Measurements from ENCODE around the gene SH2D4B. TPM values are rescaled to one million over a fixed set of nuclear protein-coding genes. Genes with fewer than 3 reads are reported as not detected.

The SH2D4B gene
- total and polyA plus RNA-seq, 2 of the 13 experiments (the other 11 are each of a cell fraction or from before 2014, with no cell fraction given) = not detected

DNA sequence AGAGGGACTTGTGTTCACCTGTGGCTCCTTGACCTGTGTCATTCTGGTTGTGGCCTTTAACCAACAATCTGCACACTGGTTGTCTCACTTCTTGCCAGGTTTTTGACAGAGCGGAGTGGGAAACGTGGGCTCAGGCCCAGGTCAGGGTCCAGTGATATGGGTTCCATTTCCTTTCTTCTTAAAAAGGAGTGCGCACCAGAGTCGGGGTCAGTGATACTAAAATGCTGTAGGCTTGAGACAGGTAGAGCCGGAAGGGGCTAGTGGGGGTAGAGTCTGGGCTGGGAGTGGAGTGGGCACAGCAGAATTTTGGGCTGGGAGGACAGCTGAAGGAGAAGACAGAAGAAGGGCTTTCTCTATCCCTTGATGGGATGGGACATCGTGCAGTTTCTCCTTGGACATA lies 61.2 kb downstream of the SH2D4B start:
- Histone ChIP-seq H2AFZ (ENCODE audit: low read length) (no peak overlapping the region), H3K36me3 (replicated peaks in 1 of 2; ENCODE audit: control insufficient read depth in 1 of 2, insufficient read depth in 2 of 2, low read length in 2 of 2) (no peaks in the 10 kb centered on the region), H3K4me3 (replicated peaks in 1 of 3; ENCODE audit: insufficient read depth in 1 of 3, low read depth in 2 of 3, low read length in 3 of 3) (no peak overlapping the region), H3K4me1 (ENCODE audit: insufficient read depth, low read length) (no peaks in the 10 kb centered on the region), H3K79me2 (ENCODE audit: insufficient read depth, low read length) (no peaks in the 10 kb centered on the region), H3K4me2 (ENCODE audit: low read depth, low read length) (no peak overlapping the region), H4K20me1 (ENCODE audit: insufficient read depth, low read length) (no peaks in the 10 kb centered on the region), H3K27me3 (ENCODE audit: control insufficient read depth in 1 of 2, insufficient read depth in 2 of 2, low read length in 2 of 2) (peaks cover 0 to 3% of the 10 kb centered on the region in 2 experiments; a peak in 2 of 5 replicates), H3K9me3 (ENCODE audit: low read length) (no peaks in the 10 kb centered on the region), H3K27ac (ENCODE audit: extremely low read length, insufficient read depth, low read length) (no peak overlapping the region), H3K9ac (ENCODE audit: insufficient read depth, low read depth, low read length) (no peak overlapping the region)
- WGBS (ENCODE audit: low lambda C conversion rate) = 56% methylated on average over 6 of the region's 6 CpGs
- CTCF ChIA-PET (ENCODE audit: low intra/inter-chr PET ratio, low total read pairs) = no interaction called here
- no TSS peak for BruUV-seq (replicated peaks)
- POLR2A ChIA-PET = interaction anchor here (0.5 kb wide), 1 partner anchor 192 kb away, joined by 4 read pairs; no protein-coding TSS in a partner anchor
- FAIRE-seq (no peak), DNase-seq (ENCODE audit: low spot score) (no peak), ATAC-seq (no peak)
- TF ChIP-seq SSRP1 (CRISPR knock-in tag; IDR thresholded peaks at IDR 0.05) (no peak), ZNF569 (CRISPR knock-in tag; IDR thresholded peaks at IDR 0.05; ENCODE audit: borderline replicate concordance) (no peak), PHF21A (CRISPR knock-in tag; IDR thresholded peaks at IDR 0.05) (no peak), ISX (CRISPR knock-in tag; conservative IDR thresholded peaks at IDR 0.05) (no peak), ZNF607 (CRISPR knock-in tag; IDR thresholded peaks at IDR 0.05; ENCODE audit: borderline replicate concordance) (no peak), SRSF4 (IDR thresholded peaks at IDR 0.05; ENCODE audit: low read depth, low read length, poor library complexity, severe bottlenecking) (no peak), SETDB1 (CRISPR knock-in tag; IDR thresholded peaks at IDR 0.05; ENCODE audit: borderline replicate concordance) (no peak), HOXA5 (CRISPR knock-in tag; IDR thresholded peaks at IDR 0.05) (no peak), IKZF4 (CRISPR knock-in tag; IDR thresholded peaks at IDR 0.05; ENCODE audit: borderline replicate concordance, low read depth, not compliant biosample characterization) (no peak), NPAS2 (CRISPR knock-in tag; IDR thresholded peaks at IDR 0.05; ENCODE audit: borderline replicate concordance) (no peak), ZZZ3 (CRISPR knock-in tag; IDR thresholded peaks at IDR 0.05; ENCODE audit: borderline replicate concordance) (no peak), ZNF550 (CRISPR knock-in tag; IDR thresholded peaks at IDR 0.05; ENCODE audit: borderline replicate concordance) (no peak), ZNF704 (CRISPR knock-in tag; IDR thresholded peaks at IDR 0.05; ENCODE audit: borderline replicate concordance) (no peak), ZNF382 (CRISPR knock-in tag; IDR thresholded peaks at IDR 0.05; ENCODE audit: borderline replicate concordance) (no peak), ZNF570 (CRISPR knock-in tag; IDR thresholded peaks at IDR 0.05; ENCODE audit: borderline replicate concordance) (no peak)
- TF ChIP-seq, protein P1, sequence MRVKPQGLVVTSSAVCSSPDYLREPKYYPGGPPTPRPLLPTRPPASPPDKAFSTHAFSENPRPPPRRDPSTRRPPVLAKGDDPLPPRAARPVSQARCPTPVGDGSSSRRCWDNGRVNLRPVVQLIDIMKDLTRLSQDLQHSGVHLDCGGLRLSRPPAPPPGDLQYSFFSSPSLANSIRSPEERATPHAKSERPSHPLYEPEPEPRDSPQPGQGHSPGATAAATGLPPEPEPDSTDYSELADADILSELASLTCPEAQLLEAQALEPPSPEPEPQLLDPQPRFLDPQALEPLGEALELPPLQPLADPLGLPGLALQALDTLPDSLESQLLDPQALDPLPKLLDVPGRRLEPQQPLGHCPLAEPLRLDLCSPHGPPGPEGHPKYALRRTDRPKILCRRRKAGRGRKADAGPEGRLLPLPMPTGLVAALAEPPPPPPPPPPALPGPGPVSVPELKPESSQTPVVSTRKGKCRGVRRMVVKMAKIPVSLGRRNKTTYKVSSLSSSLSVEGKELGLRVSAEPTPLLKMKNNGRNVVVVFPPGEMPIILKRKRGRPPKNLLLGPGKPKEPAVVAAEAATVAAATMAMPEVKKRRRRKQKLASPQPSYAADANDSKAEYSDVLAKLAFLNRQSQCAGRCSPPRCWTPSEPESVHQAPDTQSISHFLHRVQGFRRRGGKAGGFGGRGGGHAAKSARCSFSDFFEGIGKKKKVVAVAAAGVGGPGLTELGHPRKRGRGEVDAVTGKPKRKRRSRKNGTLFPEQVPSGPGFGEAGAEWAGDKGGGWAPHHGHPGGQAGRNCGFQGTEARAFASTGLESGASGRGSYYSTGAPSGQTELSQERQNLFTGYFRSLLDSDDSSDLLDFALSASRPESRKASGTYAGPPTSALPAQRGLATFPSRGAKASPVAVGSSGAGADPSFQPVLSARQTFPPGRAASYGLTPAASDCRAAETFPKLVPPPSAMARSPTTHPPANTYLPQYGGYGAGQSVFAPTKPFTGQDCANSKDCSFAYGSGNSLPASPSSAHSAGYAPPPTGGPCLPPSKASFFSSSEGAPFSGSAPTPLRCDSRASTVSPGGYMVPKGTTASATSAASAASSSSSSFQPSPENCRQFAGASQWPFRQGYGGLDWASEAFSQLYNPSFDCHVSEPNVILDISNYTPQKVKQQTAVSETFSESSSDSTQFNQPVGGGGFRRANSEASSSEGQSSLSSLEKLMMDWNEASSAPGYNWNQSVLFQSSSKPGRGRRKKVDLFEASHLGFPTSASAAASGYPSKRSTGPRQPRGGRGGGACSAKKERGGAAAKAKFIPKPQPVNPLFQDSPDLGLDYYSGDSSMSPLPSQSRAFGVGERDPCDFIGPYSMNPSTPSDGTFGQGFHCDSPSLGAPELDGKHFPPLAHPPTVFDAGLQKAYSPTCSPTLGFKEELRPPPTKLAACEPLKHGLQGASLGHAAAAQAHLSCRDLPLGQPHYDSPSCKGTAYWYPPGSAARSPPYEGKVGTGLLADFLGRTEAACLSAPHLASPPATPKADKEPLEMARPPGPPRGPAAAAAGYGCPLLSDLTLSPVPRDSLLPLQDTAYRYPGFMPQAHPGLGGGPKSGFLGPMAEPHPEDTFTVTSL (CRISPR knock-in tag; IDR thresholded peaks at IDR 0.05; ENCODE audit: borderline replicate concordance) = no peak
- intact Hi-C loops (cut with micrococcal nuclease; ENCODE audit: unreplicated experiment) = loop anchor here (5.0 kb wide), 1 partner anchor 157 kb away; no protein-coding TSS in a partner anchor
- in situ Hi-C loops (cut with HindIII; ENCODE audit: extremely low pct_ligation_motif_present, low pct_unique_long_range_greater_than_20kb) = no loop called here

Measured in HepG2 (cell line).